Heart left ventricle (tissue), 13 donors: ENCODE results near the gene ALDH4A1.
"Not testable (repeated sequence)": the region's sequence is repeated elsewhere in the genome, so short reads cannot be mapped to it uniquely, and the experiment has no call there.

ENCODE experiments used
- CTCF ChIP-seq, 12 donors: fragments of 200-600 bp; sonication (generic) in 4 of 12; IDR thresholded peaks; one replicate each; pipeline versions ENCODE4 v1.5.0 to v1.8.0; 2018 to 2022; ENCODE audit warnings: antibody characterized with exemption in 12 of 12, mild to moderate bottlenecking in 5 of 12
- POLR2A ChIP-seq, 2 donors: fragments of 450-650 bp; IDR thresholded peaks; one replicate each; pipeline ENCODE4 v1.6.1; 2017; ENCODE audit warnings: antibody characterized with exemption in 2 of 2, mild to moderate bottlenecking in 2 of 2, moderate library complexity in 2 of 2
- donor health status: ischemic (EF 13 %, LVEDD 7.1; RV severe dilation, severe dysfunction).
- donor health status: DM: no; HTN: yes; CAD: no.
- donor health status: DM: no; HTN: no; CAD: no.
- donor health status: ischemic (EF 25% LVEDD 6.9; RV normal size, moderate dysfunction).
- donor health status: ischemic (EF 25% LVEDD 5.7; RV mildly dilated, moderate dysfunction).
- donor health status: ischemic (EF 35%, LVEDD 5.7; RV mildly dilated, moderate dysfunction).
- donor health status: nonischemic (EF 11% LVEDD 7.7; RV severe dilation, severe dysfunction).
- donor health status: DM: yes; HTN: yes; CAD: no.
- donor health status: PGD.
- donor health status: ischemic (EF 29% LVEDD 5.4; RV normal size, mild dysfunction).
- donor health status: nonischemic (EF 23%, LVEDD 6.1; RV moderate dilation, normal function).

- TF ChIP-seq CTCF, POLR2A (IDR thresholded peaks at IDR 0.05): not testable (repeated sequence)
Measured at GRCh38 chr1:18870595-18870865, 31.8 kb downstream of the ALDH4A1 start.
